ENCODE results near the gene C4B. TPM values are rescaled to one million over a fixed set of nuclear protein-coding genes. Genes with fewer than 3 reads are reported as not detected.
A peak's percentile ranks its signal among the peaks of the same experiment; 100 is the strongest.

The C4B gene
- polyA plus RNA-seq, 12 donors: 7.2 to 23.8 (median 12.3) TPM; not detected in 1

DNA sequence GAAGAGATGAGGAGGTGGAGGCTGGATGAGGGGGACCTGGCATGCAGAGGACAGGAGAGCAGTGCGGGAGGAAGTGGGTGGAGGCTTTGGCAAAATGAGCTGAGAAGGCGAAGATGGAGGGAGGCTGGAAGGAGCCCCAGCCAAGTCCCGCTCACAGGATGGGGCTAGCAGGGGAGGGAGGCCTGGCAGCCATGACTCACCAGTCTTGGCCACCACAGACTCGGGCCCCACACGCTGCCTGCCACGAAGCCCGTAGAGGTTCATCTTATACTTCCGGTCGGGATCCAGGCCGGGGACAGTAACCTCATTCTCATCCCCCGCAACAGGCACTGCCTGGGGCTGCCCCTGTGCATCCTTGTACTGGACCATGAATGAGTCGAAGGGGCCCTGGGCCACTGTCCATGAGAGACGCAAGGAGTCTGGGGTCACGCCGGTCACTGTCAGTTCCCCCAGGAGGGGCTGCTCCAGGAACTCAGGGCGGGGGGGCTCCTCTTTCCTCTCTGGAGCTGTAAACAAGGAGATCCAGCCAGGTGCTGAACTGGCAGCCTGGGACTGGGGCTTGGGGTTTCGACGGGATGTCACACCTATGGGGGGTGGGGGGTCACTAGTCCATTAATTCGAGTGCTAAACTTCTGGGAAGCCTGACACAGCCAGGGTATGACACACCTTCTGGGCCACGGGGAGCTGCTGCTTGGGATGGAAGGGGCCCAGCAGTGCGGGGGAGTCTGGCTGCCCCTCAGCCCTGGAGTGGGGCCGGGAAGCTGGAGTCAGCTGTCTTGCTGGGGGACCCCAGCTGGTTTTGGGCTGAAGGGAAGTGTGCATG lies 66.8 kb downstream of the C4B start:
- DNase-seq: peak; percentile 72

GRCh38 chr6:32082478-32082877 lies 67.9 kb downstream of the C4B start:
- DNase-seq: peak; percentile 74

GRCh38 chr6:32082935-32083334 lies 68.3 kb downstream of the C4B start:
- DNase-seq: no peak

- DNase-seq: no peak
Observed at GRCh38 chr6:32083812-32084768, 69.5 kb downstream of the C4B start.

- no peak for DNase-seq
Observed at GRCh38 chr6:32084780-32085179, 70.2 kb downstream of the C4B start.

Other genes starting within 250 kb of the C4B start
- gene VWA7, start 237.5 kb upstream of the C4B start, polyA plus RNA-seq (ENCODE audit: insufficient read length in 12 of 12): 1 to 10 TPM in 10 of 12 donors, not detected in 2; 1.1 to 4.1 (median 2.1) TPM
- 10 to 100 TPM in 11 of 12 donors, not detected in 1; 38.6 to 60.8 (median 45.0) TPM for gene VARS1, start 219.0 kb upstream of the C4B start, polyA plus RNA-seq (ENCODE audit: insufficient read length in 12 of 12)
- gene LSM2, start 207.8 kb upstream of the C4B start, polyA plus RNA-seq (ENCODE audit: insufficient read length in 12 of 12): 10 to 100 TPM in 11 of 12 donors, not detected in 1; 47.5 to 67.9 (median 58.6) TPM
- 1 to 10 TPM in 10 of 12 donors, not detected in 2; 3.6 to 5.5 (median 4.5) TPM for gene HSPA1L, start 199.5 kb upstream of the C4B start, polyA plus RNA-seq (ENCODE audit: insufficient read length in 12 of 12)
- gene HSPA1A, start 199.3 kb upstream of the C4B start, polyA plus RNA-seq (ENCODE audit: insufficient read length in 12 of 12): 100 to 1,000 TPM in 1 of 12 donors, 10 to 100 TPM in 10, not detected in 1; 47.4 to 110 (median 62.3) TPM
- 1,000 to 10,000 TPM in 1 of 12 donors, 100 to 1,000 TPM in 2, 10 to 100 TPM in 9; 28.3 to 1,034 (median 49.7) TPM for gene HSPA1B, start 187.1 kb upstream of the C4B start, polyA plus RNA-seq (ENCODE audit: insufficient read length in 12 of 12)
- 10 to 100 TPM in 11 of 12 donors, not detected in 1; 14.6 to 32.7 (median 16.0) TPM for gene NEU1, start 152.0 kb upstream of the C4B start, polyA plus RNA-seq (ENCODE audit: insufficient read length in 12 of 12)
- 10 to 100 TPM in 1 of 12 donors, under 1 TPM in 9, not detected in 2; 0.09 to 25.0 (median 0.23) TPM for gene SLC44A4, start 135.8 kb upstream of the C4B start, polyA plus RNA-seq (ENCODE audit: insufficient read length in 12 of 12)
- 10 to 100 TPM in 11 of 12 donors, not detected in 1; 26.0 to 62.8 (median 31.4) TPM for gene EHMT2, start 117.1 kb upstream of the C4B start, polyA plus RNA-seq (ENCODE audit: insufficient read length in 12 of 12)
- 10 to 100 TPM in 5 of 12 donors, 1 to 10 TPM in 6, not detected in 1; 7.5 to 17.3 (median 9.7) TPM for gene ZBTB12, start 112.7 kb upstream of the C4B start, polyA plus RNA-seq (ENCODE audit: insufficient read length in 12 of 12)
- gene C2, start 87.1 kb upstream of the C4B start, polyA plus RNA-seq (ENCODE audit: insufficient read length in 12 of 12): 10 to 100 TPM in 1 of 12 donors, 1 to 10 TPM in 10, not detected in 1; 4.3 to 21.2 (median 6.9) TPM
- 1 to 10 TPM in 9 of 12 donors, under 1 TPM in 1, not detected in 2; 0.97 to 5.8 (median 1.6) TPM for gene CFB, start 68.7 kb upstream of the C4B start, polyA plus RNA-seq (ENCODE audit: insufficient read length in 12 of 12)
- gene NELFE, start 55.8 kb upstream of the C4B start, polyA plus RNA-seq (ENCODE audit: insufficient read length in 12 of 12): 10 to 100 TPM in 11 of 12 donors, not detected in 1; 54.1 to 83.6 (median 59.8) TPM
- 10 to 100 TPM in 11 of 12 donors, not detected in 1; 15.5 to 39.5 (median 28.6) TPM for gene SKIC2, start 55.6 kb upstream of the C4B start, polyA plus RNA-seq (ENCODE audit: insufficient read length in 12 of 12)
- 10 to 100 TPM in 11 of 12 donors, not detected in 1; 10.8 to 28.9 (median 16.1) TPM for gene DXO, start 42.7 kb upstream of the C4B start, polyA plus RNA-seq (ENCODE audit: insufficient read length in 12 of 12)
- gene C4A, start 32.7 kb upstream of the C4B start, polyA plus RNA-seq (ENCODE audit: insufficient read length in 12 of 12): 10 to 100 TPM in 5 of 12 donors, 1 to 10 TPM in 5, not detected in 2; 4.4 to 20.3 (median 10.1) TPM
- gene CYP21A2, start 23.6 kb downstream of the C4B start, polyA plus RNA-seq (ENCODE audit: insufficient read length in 12 of 12): 1 to 10 TPM in 3 of 12 donors, under 1 TPM in 7, not detected in 2; 0.21 to 1.1 (median 0.50) TPM
- gene TNXB, start 94.5 kb downstream of the C4B start, polyA plus RNA-seq (ENCODE audit: insufficient read length in 12 of 12): 100 to 1,000 TPM in 8 of 12 donors, 10 to 100 TPM in 3, not detected in 1; 76.2 to 208 (median 119) TPM
- 10 to 100 TPM in 11 of 12 donors, not detected in 1; 37.2 to 87.1 (median 43.5) TPM for gene ATF6B, start 113.5 kb downstream of the C4B start, polyA plus RNA-seq (ENCODE audit: insufficient read length in 12 of 12)
- gene FKBPL, start 115.5 kb downstream of the C4B start, polyA plus RNA-seq (ENCODE audit: insufficient read length in 12 of 12): 1 to 10 TPM in 10 of 12 donors, not detected in 2; 2.8 to 5.6 (median 4.1) TPM
- gene PRRT1, start 137.1 kb downstream of the C4B start, polyA plus RNA-seq (ENCODE audit: insufficient read length in 12 of 12): 1 to 10 TPM in 9 of 12 donors, under 1 TPM in 1, not detected in 2; 0.86 to 5.9 (median 1.3) TPM
- 10 to 100 TPM in 11 of 12 donors, not detected in 1; 23.9 to 57.7 (median 32.6) TPM for gene PPT2, start 139.3 kb downstream of the C4B start, polyA plus RNA-seq (ENCODE audit: insufficient read length in 12 of 12)
- gene EGFL8, start 149.8 kb downstream of the C4B start, polyA plus RNA-seq (ENCODE audit: insufficient read length in 12 of 12): 10 to 100 TPM in 11 of 12 donors, not detected in 1; 21.2 to 54.7 (median 27.8) TPM
- 10 to 100 TPM in 11 of 12 donors, not detected in 1; 49.5 to 72.1 (median 60.7) TPM for gene AGPAT1, start 161.3 kb downstream of the C4B start, polyA plus RNA-seq (ENCODE audit: insufficient read length in 12 of 12)
- gene RNF5, start 163.6 kb downstream of the C4B start, polyA plus RNA-seq (ENCODE audit: insufficient read length in 12 of 12): 10 to 100 TPM in 11 of 12 donors, not detected in 1; 39.5 to 93.2 (median 46.9) TPM
- 10 to 100 TPM in 3 of 12 donors, 1 to 10 TPM in 8, not detected in 1; 6.1 to 19.7 (median 7.5) TPM for gene AGER, start 169.5 kb downstream of the C4B start, polyA plus RNA-seq (ENCODE audit: insufficient read length in 12 of 12)
- 100 to 1,000 TPM in 9 of 12 donors, 10 to 100 TPM in 3; 93.3 to 186 (median 113) TPM for gene PBX2, start 175.4 kb downstream of the C4B start, polyA plus RNA-seq (ENCODE audit: insufficient read length in 12 of 12)
- 10 to 100 TPM in 2 of 12 donors, 1 to 10 TPM in 9, not detected in 1; 4.5 to 18.0 (median 6.5) TPM for gene GPSM3, start 177.8 kb downstream of the C4B start, polyA plus RNA-seq (ENCODE audit: insufficient read length in 12 of 12)
- 10 to 100 TPM in 11 of 12 donors, not detected in 1; 14.7 to 35.8 (median 20.4) TPM for gene NOTCH4, start 209.3 kb downstream of the C4B start, polyA plus RNA-seq (ENCODE audit: insufficient read length in 12 of 12)